ENCODE results near the gene TXNL4B.

The TXNL4B gene

GRCh38 chr16:72124761-72125634, 31.6 kb upstream of the TXNL4B start:
- no peak overlapping the region for H3K4me3 ChIP-seq (ENCODE audit: control insufficient read depth in 1 of 7, extremely low read depth in 1 of 7, insufficient read depth in 4 of 7, low read depth in 2 of 7, low read length in 6 of 7)
- 69% methylated on average over 8 of the region's 13 CpGs for WGBS (ENCODE audit: insufficient coverage)
- H3K4me1 ChIP-seq (ENCODE audit: control extremely low read depth in 1 of 4, control insufficient read depth in 4 of 4, insufficient read depth in 4 of 4, low read length in 3 of 4) = peaks cover 0 to 15% (median 2%) of the 10 kb centered on the region in 4 experiments
- CTCF ChIA-PET = interaction anchor here (0.6 to 2.9 kb wide), 15 partner anchors 9 to 1981 kb away, joined by 3 to 20 read pairs (median 3); no protein-coding TSS in a partner anchor
- DNase-seq = peak; percentile 56 to 80 (median 68)
- H3K27me3 ChIP-seq (replicated peaks in 2 of 5; ENCODE audit: control insufficient read depth in 4 of 5, insufficient read depth in 5 of 5, low read length in 4 of 5) = no peaks in the 10 kb centered on the region
- H3K27ac ChIP-seq (ENCODE audit: insufficient read depth in 1 of 2, low read depth in 1 of 2, low read length in 2 of 2, poor library complexity in 1 of 2, severe bottlenecking in 2 of 2) = no peak overlapping the region
- POLR2A ChIA-PET = no interaction called here
- H3K36me3 ChIP-seq (ENCODE audit: control insufficient read depth in 4 of 4, insufficient read depth in 4 of 4, low read length in 3 of 4) = peaks cover 0 to 2% (median 0%) of the 10 kb centered on the region in 4 experiments
- no peaks in the 10 kb centered on the region for H3K9me3 ChIP-seq (ENCODE audit: control extremely low read depth in 1 of 5, control insufficient read depth in 4 of 5, insufficient read depth in 2 of 5, low read depth in 1 of 5, low read length in 4 of 5)

- Histone ChIP-seq H3K9me3 (ENCODE audit: control extremely low read depth in 1 of 5, control insufficient read depth in 4 of 5, insufficient read depth in 2 of 5, low read depth in 1 of 5, low read length in 4 of 5) (no peaks in the 10 kb centered on the region), H3K4me3 (ENCODE audit: control insufficient read depth in 1 of 7, extremely low read depth in 1 of 7, insufficient read depth in 4 of 7, low read depth in 2 of 7, low read length in 6 of 7) (no peak overlapping the region), H3K27me3 (replicated peaks in 2 of 5; ENCODE audit: control insufficient read depth in 4 of 5, insufficient read depth in 5 of 5, low read length in 4 of 5) (no peaks in the 10 kb centered on the region), H3K4me1 (ENCODE audit: control extremely low read depth in 1 of 4, control insufficient read depth in 4 of 4, insufficient read depth in 4 of 4, low read length in 3 of 4) (peaks cover 0 to 15% (median 2%) of the 10 kb centered on the region in 4 experiments), H3K27ac (ENCODE audit: insufficient read depth in 1 of 2, low read depth in 1 of 2, low read length in 2 of 2, poor library complexity in 1 of 2, severe bottlenecking in 2 of 2) (no peak overlapping the region), H3K36me3 (ENCODE audit: control insufficient read depth in 4 of 4, insufficient read depth in 4 of 4, low read length in 3 of 4) (peaks cover 0 to 2% (median under 1%) of the 10 kb centered on the region in 4 experiments)
- ChIA-PET POLR2A (no interaction called here), CTCF (interaction anchor here (0.6 to 2.9 kb wide), 10 partner anchors 8 to 1754 kb away, joined by 3 to 20 read pairs (median 4); no protein-coding TSS in a partner anchor)
- 100% methylated on average over 3 of the region's 3 CpGs for WGBS (ENCODE audit: insufficient coverage)
- no peak for DNase-seq
Measured at GRCh38 chr16:72124148-72124547, 30.7 kb upstream of the TXNL4B start.

- CTCF ChIA-PET = interaction anchor here (2.6 to 2.9 kb wide), 2 partner anchors 343 to 1755 kb away, joined by 10 to 20 read pairs; no protein-coding TSS in a partner anchor
- no peak for DNase-seq
Measured at GRCh38 chr16:72123426-72123825, 30.0 kb upstream of the TXNL4B start.

GRCh38 chr16:72122916-72123315, 29.5 kb upstream of the TXNL4B start:
- WGBS (ENCODE audit: insufficient coverage) = 91% methylated on average over 10 of the region's 11 CpGs
- no peaks in the 10 kb centered on the region for H3K27me3 ChIP-seq (replicated peaks in 2 of 5; ENCODE audit: control insufficient read depth in 4 of 5, insufficient read depth in 5 of 5, low read length in 4 of 5)
- peaks cover 0 to 2% (median 0%) of the 10 kb centered on the region in 4 experiments for H3K36me3 ChIP-seq (ENCODE audit: control insufficient read depth in 4 of 4, insufficient read depth in 4 of 4, low read length in 3 of 4)
- H3K4me1 ChIP-seq (ENCODE audit: control extremely low read depth in 1 of 4, control insufficient read depth in 4 of 4, insufficient read depth in 4 of 4, low read length in 3 of 4) = peaks cover 0 to 15% (median 2%) of the 10 kb centered on the region in 4 experiments
- no peak overlapping the region for H3K27ac ChIP-seq (ENCODE audit: insufficient read depth in 1 of 2, low read depth in 1 of 2, low read length in 2 of 2, poor library complexity in 1 of 2, severe bottlenecking in 2 of 2)
- H3K4me3 ChIP-seq (ENCODE audit: control insufficient read depth in 1 of 7, extremely low read depth in 1 of 7, insufficient read depth in 4 of 7, low read depth in 2 of 7, low read length in 6 of 7) = no peak overlapping the region
- DNase-seq = no peak
- ChIA-PET CTCF (interaction anchor here (2.6 kb wide), 1 partner anchor 1755 kb away, joined by 10 read pairs; no protein-coding TSS in a partner anchor), POLR2A (no interaction called here)
- H3K9me3 ChIP-seq (ENCODE audit: control extremely low read depth in 1 of 5, control insufficient read depth in 4 of 5, insufficient read depth in 2 of 5, low read depth in 1 of 5, low read length in 4 of 5) = no peaks in the 10 kb centered on the region

More at GRCh38 chr16:72123426-72123825, 30.0 kb upstream of the TXNL4B start:
- WGBS (ENCODE audit: insufficient coverage) = 92% methylated on average over 7 of the region's 8 CpGs
- Histone ChIP-seq H3K27me3 (replicated peaks in 2 of 5; ENCODE audit: control insufficient read depth in 4 of 5, insufficient read depth in 5 of 5, low read length in 4 of 5) (no peaks in the 10 kb centered on the region), H3K36me3 (ENCODE audit: control insufficient read depth in 4 of 4, insufficient read depth in 4 of 4, low read length in 3 of 4) (peaks cover 0 to 2% (median under 1%) of the 10 kb centered on the region in 4 experiments), H3K4me1 (ENCODE audit: control extremely low read depth in 1 of 4, control insufficient read depth in 4 of 4, insufficient read depth in 4 of 4, low read length in 3 of 4) (peaks cover 0 to 15% (median 2%) of the 10 kb centered on the region in 4 experiments), H3K9me3 (ENCODE audit: control extremely low read depth in 1 of 5, control insufficient read depth in 4 of 5, insufficient read depth in 2 of 5, low read depth in 1 of 5, low read length in 4 of 5) (no peaks in the 10 kb centered on the region), H3K27ac (ENCODE audit: insufficient read depth in 1 of 2, low read depth in 1 of 2, low read length in 2 of 2, poor library complexity in 1 of 2, severe bottlenecking in 2 of 2) (no peak overlapping the region), H3K4me3 (ENCODE audit: control insufficient read depth in 1 of 7, extremely low read depth in 1 of 7, insufficient read depth in 4 of 7, low read depth in 2 of 7, low read length in 6 of 7) (no peak overlapping the region)
- POLR2A ChIA-PET = no interaction called here

- H3K4me1 ChIP-seq (ENCODE audit: control extremely low read depth in 1 of 4, control insufficient read depth in 4 of 4, insufficient read depth in 4 of 4, low read length in 3 of 4) = peaks cover 0 to 15% (median 2%) of the 10 kb centered on the region in 4 experiments
- ChIA-PET CTCF (interaction anchor here (0.7 kb wide), 1 partner anchor 345 kb away, joined by 4 read pairs; no protein-coding TSS in a partner anchor), POLR2A (no interaction called here)
- no peaks in the 10 kb centered on the region for H3K27me3 ChIP-seq (replicated peaks in 2 of 5; ENCODE audit: control insufficient read depth in 4 of 5, insufficient read depth in 5 of 5, low read length in 4 of 5)
- H3K27ac ChIP-seq (ENCODE audit: insufficient read depth in 1 of 2, low read depth in 1 of 2, low read length in 2 of 2, poor library complexity in 1 of 2, severe bottlenecking in 2 of 2) = no peak overlapping the region
- peaks cover 0 to 2% (median 0%) of the 10 kb centered on the region in 4 experiments for H3K36me3 ChIP-seq (ENCODE audit: control insufficient read depth in 4 of 4, insufficient read depth in 4 of 4, low read length in 3 of 4)
- WGBS (ENCODE audit: insufficient coverage) = no CpG with 5 or more reads among the region's 2 CpGs
- no peaks in the 10 kb centered on the region for H3K9me3 ChIP-seq (ENCODE audit: control extremely low read depth in 1 of 5, control insufficient read depth in 4 of 5, insufficient read depth in 2 of 5, low read depth in 1 of 5, low read length in 4 of 5)
- H3K4me3 ChIP-seq (ENCODE audit: control insufficient read depth in 1 of 7, extremely low read depth in 1 of 7, insufficient read depth in 4 of 7, low read depth in 2 of 7, low read length in 6 of 7) = no peak overlapping the region
- DNase-seq = no peak
Measured at GRCh38 chr16:72122308-72122707, 28.9 kb upstream of the TXNL4B start.

GRCh38 chr16:72120026-72120425, 26.6 kb upstream of the TXNL4B start:
- WGBS (ENCODE audit: insufficient coverage) = 100% methylated on average over 4 of the region's 5 CpGs
- H3K36me3 ChIP-seq (ENCODE audit: control insufficient read depth in 4 of 4, insufficient read depth in 4 of 4, low read length in 3 of 4) = peaks cover 0 to 2% (median 0%) of the 10 kb centered on the region in 4 experiments
- DNase-seq = no peak
- H3K4me1 ChIP-seq (ENCODE audit: control extremely low read depth in 1 of 4, control insufficient read depth in 4 of 4, insufficient read depth in 4 of 4, low read length in 3 of 4) = peaks cover 0 to 6% (median 2%) of the 10 kb centered on the region in 4 experiments
- CTCF ChIA-PET = interaction anchor here (3.0 kb wide), 1 partner anchor 9 kb away, joined by 14 read pairs; no protein-coding TSS in a partner anchor
- POLR2A ChIA-PET = no interaction called here
- H3K27ac ChIP-seq (ENCODE audit: insufficient read depth in 1 of 2, low read depth in 1 of 2, low read length in 2 of 2, poor library complexity in 1 of 2, severe bottlenecking in 2 of 2) = no peak overlapping the region
- no peaks in the 10 kb centered on the region for H3K27me3 ChIP-seq (replicated peaks in 2 of 5; ENCODE audit: control insufficient read depth in 4 of 5, insufficient read depth in 5 of 5, low read length in 4 of 5)
- no peaks in the 10 kb centered on the region for H3K9me3 ChIP-seq (ENCODE audit: control extremely low read depth in 1 of 5, control insufficient read depth in 4 of 5, insufficient read depth in 2 of 5, low read depth in 1 of 5, low read length in 4 of 5)
- no peak overlapping the region for H3K4me3 ChIP-seq (ENCODE audit: control insufficient read depth in 1 of 7, extremely low read depth in 1 of 7, insufficient read depth in 4 of 7, low read depth in 2 of 7, low read length in 6 of 7)

- peaks cover 21 to 53% (median 43%) of the 10 kb centered on the region in 4 experiments for H3K36me3 ChIP-seq (ENCODE audit: control insufficient read depth in 4 of 4, insufficient read depth in 4 of 4, low read length in 3 of 4)
- H3K27me3 ChIP-seq (replicated peaks in 2 of 5; ENCODE audit: control insufficient read depth in 4 of 5, insufficient read depth in 5 of 5, low read length in 4 of 5) = no peaks in the 10 kb centered on the region
- H3K27ac ChIP-seq (ENCODE audit: insufficient read depth in 1 of 2, low read depth in 1 of 2, low read length in 2 of 2, poor library complexity in 1 of 2, severe bottlenecking in 2 of 2) = no peak overlapping the region
- ChIA-PET POLR2A (no interaction called here), CTCF (interaction anchor here (2.4 kb wide), 1 partner anchor 11 kb away, joined by 10 read pairs; no protein-coding TSS in a partner anchor)
- no peak overlapping the region for H3K4me3 ChIP-seq (ENCODE audit: control insufficient read depth in 1 of 7, extremely low read depth in 1 of 7, insufficient read depth in 4 of 7, low read depth in 2 of 7, low read length in 6 of 7)
- DNase-seq = no peak
- no peaks in the 10 kb centered on the region for H3K9me3 ChIP-seq (ENCODE audit: control extremely low read depth in 1 of 5, control insufficient read depth in 4 of 5, insufficient read depth in 2 of 5, low read depth in 1 of 5, low read length in 4 of 5)
- no peaks in the 10 kb centered on the region for H3K4me1 ChIP-seq (ENCODE audit: control extremely low read depth in 1 of 4, control insufficient read depth in 4 of 4, insufficient read depth in 4 of 4, low read length in 3 of 4)
Measured at GRCh38 chr16:72113616-72113945, 20.2 kb upstream of the TXNL4B start.

All from common myeloid progenitor, CD34-positive (primary cell).